ENCODE data around the gene CAMK2A.

Gene CAMK2A

DNA sequence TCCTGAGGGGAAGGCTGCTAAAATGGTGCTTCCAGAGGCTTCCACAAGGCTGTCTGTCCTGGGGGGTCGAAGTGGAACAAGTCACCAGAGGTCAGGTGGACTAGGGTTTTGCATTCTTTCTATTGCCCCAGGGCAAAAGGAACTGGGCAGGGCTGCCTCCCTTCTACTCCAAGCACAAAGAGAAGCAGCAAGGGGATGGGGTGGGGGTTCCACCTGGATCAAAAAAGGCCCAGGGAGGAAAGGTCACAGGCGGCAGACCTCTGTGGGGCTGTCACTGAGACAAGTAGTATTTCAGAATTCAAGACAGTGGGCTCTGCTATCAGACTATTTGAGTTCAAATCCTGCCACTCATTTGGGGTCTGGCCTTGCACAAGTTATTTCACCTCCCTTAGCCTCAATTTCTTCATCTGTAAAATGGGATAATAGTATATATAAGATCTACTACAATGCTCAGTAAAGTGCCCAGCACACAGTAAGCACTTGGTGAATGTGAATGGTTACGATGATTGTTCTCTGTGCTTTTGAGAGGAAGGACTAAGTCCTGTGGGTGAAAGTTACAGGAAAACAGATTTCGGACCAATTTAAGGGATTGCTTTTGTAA is 15.0 kb upstream of the CAMK2A start:
- Histone ChIP-seq H3K36me3 (ENCODE audit: insufficient read depth, low read length) (no peaks in the 10 kb centered on the region), H3K9me3 (ENCODE audit: low read length) (no peaks in the 10 kb centered on the region), H3K9ac (ENCODE audit: low read length) (no peak overlapping the region), H3K4me1 (ENCODE audit: insufficient read depth, low read length) (peaks cover 32% of the 10 kb centered on the region), H3K4me3 (ENCODE audit: low read depth in 1 of 2, low read length in 2 of 2) (no peak overlapping the region), H3K27ac (ENCODE audit: low read depth, low read length) (no peak overlapping the region), H3K27me3 (ENCODE audit: control insufficient read depth in 1 of 2, insufficient read depth in 2 of 2, low read length in 2 of 2) (peaks cover 0 to 12% of the 10 kb centered on the region in 2 donors)

DNA sequence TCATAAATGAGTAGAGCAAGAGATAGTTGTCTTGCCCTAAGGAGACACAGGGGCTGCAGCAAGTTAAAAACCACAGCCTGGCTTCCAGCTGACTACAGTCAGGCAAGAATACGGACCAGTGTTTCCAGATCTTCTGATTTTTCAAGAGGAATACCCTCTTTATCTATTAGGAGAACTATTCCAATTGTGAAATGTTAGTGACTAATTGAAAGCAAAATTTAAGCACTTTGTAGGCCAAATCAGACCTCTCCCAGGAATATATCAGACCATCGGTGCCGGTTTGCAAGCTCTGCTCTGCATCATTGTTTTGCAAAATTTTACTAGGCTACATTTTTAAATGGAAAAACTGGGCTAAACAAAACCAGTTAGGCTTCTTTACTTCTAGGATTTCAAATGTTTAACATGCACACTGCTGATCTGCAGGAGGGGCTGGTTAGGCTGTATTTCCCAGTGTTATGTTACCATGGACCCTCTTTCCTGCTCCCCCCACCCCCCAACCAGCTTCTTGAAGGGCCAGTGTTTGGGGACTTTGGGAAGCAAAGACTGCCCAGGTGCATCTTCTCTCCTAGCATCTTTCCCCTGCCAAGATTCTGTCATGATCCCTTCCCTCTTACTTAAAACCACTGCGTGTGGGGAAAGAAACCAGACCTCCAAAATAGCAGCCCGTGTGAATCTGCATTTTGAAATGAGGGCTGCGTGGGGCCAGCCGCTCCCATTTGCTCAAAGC is 14.2 kb upstream of the CAMK2A start:
- peaks cover 39% of the 10 kb centered on the region for H3K4me1 ChIP-seq (ENCODE audit: insufficient read depth, low read length)
- H3K36me3 ChIP-seq (ENCODE audit: insufficient read depth, low read length): no peaks in the 10 kb centered on the region
- H3K9ac ChIP-seq (ENCODE audit: low read length): no peak overlapping the region
- peak overlapping the region; percentile 19 for H3K27ac ChIP-seq (ENCODE audit: low read depth, low read length)
- H3K9me3 ChIP-seq (ENCODE audit: low read length): no peaks in the 10 kb centered on the region
- peaks cover 0 to 12% of the 10 kb centered on the region in 2 donors for H3K27me3 ChIP-seq (ENCODE audit: control insufficient read depth in 1 of 2, insufficient read depth in 2 of 2, low read length in 2 of 2)
- no peak overlapping the region for H3K4me3 ChIP-seq (ENCODE audit: low read depth in 1 of 2, low read length in 2 of 2)

- peaks cover 45% of the 10 kb centered on the region for H3K4me1 ChIP-seq (ENCODE audit: insufficient read depth, low read length)
- peak overlapping the region; percentile 19 for H3K27ac ChIP-seq (ENCODE audit: low read depth, low read length)
Measured at GRCh38 chr5:150303070-150303615, 13.6 kb upstream of the CAMK2A start.

DNA sequence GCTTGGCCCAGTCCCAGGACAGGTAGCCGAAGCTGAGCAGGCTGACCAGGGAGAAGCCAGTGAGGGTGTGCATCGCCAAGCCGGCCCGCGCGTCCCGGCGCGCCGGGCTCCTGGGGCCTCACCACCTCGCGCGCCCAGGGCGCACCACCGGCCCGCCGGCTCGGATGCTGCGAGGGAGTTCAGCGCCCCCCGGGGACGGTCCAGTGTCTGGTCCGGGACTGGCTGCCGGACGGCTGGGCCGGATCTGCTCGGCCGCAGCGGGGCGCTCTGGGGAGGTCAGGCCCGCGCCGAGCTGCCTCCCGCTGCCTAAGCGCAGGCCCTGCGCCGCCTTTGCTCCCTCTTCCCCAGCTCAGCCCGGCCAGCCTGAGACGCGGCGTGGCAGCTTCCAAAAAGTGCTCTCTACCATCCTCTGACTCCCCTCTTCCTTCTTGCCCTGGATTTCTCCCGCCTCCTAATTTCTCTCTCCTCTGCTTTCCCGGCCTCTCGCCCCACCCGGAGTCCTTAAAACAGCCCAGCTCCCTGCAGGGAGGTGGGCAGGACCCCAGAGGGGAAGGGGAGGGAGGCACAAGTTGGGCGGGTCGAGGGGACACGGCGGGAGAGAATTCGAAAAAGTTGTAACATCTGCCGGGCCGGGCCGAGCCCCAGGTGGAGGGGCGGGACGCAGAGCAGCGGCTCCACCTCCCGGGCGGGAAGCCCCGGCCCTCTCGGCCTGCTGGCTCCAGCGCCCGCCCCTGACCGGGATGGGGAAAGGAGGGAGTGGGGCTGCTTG is 12.9 kb upstream of the CAMK2A start, which contains the start of gene ARSI:
TSS of gene ARSI (minus strand) at position 605 of the 769 bp plus-strand sequence. CDS start at position 73, 532 bp downstream.
- Histone ChIP-seq H3K9ac (ENCODE audit: low read length) (no peak within 1 kb of the TSS), H3K27ac (ENCODE audit: low read depth, low read length) (peak within 1 kb of the TSS; percentile 19), H3K36me3 (ENCODE audit: insufficient read depth, low read length) (no peaks in the 10 kb centered on the region), H3K9me3 (ENCODE audit: low read length) (no peaks in the 10 kb centered on the region), H3K27me3 (ENCODE audit: control insufficient read depth in 1 of 2, insufficient read depth in 2 of 2, low read length in 2 of 2) (peaks cover 0 to 12% of the 10 kb centered on the region in 2 donors), H3K4me1 (ENCODE audit: insufficient read depth, low read length) (peaks cover 45% of the 10 kb centered on the region), H3K4me3 (ENCODE audit: low read depth in 1 of 2, low read length in 2 of 2) (peak within 1 kb of the TSS; percentile 44)

More at GRCh38 chr5:150303070-150303615, 13.6 kb upstream of the CAMK2A start:
- no peaks in the 10 kb centered on the region for H3K36me3 ChIP-seq (ENCODE audit: insufficient read depth, low read length)
- no peak overlapping the region for H3K9ac ChIP-seq (ENCODE audit: low read length)
- peaks cover 0 to 12% of the 10 kb centered on the region in 2 donors for H3K27me3 ChIP-seq (ENCODE audit: control insufficient read depth in 1 of 2, insufficient read depth in 2 of 2, low read length in 2 of 2)
- H3K9me3 ChIP-seq (ENCODE audit: low read length): no peaks in the 10 kb centered on the region
- no peak overlapping the region for H3K4me3 ChIP-seq (ENCODE audit: low read depth in 1 of 2, low read length in 2 of 2)

GRCh38 chr5:150301901-150302300 is 12.3 kb upstream of the CAMK2A start:
- peaks cover 45% of the 10 kb centered on the region for H3K4me1 ChIP-seq (ENCODE audit: insufficient read depth, low read length)
- no peak overlapping the region for H3K27ac ChIP-seq (ENCODE audit: low read depth, low read length)
- H3K36me3 ChIP-seq (ENCODE audit: insufficient read depth, low read length): no peaks in the 10 kb centered on the region
- H3K4me3 ChIP-seq (ENCODE audit: low read depth in 1 of 2, low read length in 2 of 2): peak overlapping the region in 1 of 2 donors; percentile 44
- no peak overlapping the region for H3K9ac ChIP-seq (ENCODE audit: low read length)
- H3K9me3 ChIP-seq (ENCODE audit: low read length): no peaks in the 10 kb centered on the region
- peaks cover 0 to 12% of the 10 kb centered on the region in 2 donors for H3K27me3 ChIP-seq (ENCODE audit: control insufficient read depth in 1 of 2, insufficient read depth in 2 of 2, low read length in 2 of 2)

DNA sequence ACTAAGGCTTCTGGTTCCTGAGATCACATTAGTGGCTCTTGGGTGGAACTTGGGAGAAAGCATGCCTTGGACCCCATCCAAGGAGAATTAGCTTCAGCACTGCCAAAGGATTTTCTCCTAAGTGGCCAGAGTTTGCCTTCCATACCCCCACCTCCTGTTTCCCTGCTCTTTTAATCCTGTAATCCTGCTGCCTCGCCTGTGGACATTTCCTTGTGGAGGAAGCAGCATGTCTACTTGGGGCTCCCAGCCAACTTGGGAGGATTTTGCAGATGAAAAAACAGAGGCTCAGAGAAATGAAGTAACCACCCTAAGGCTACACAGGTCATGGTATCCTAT is 11.6 kb upstream of the CAMK2A start:
- H3K9ac ChIP-seq (ENCODE audit: low read length): no peak overlapping the region
- peaks cover 0 to 12% of the 10 kb centered on the region in 2 donors for H3K27me3 ChIP-seq (ENCODE audit: control insufficient read depth in 1 of 2, insufficient read depth in 2 of 2, low read length in 2 of 2)
- no peaks in the 10 kb centered on the region for H3K9me3 ChIP-seq (ENCODE audit: low read length)
- H3K36me3 ChIP-seq (ENCODE audit: insufficient read depth, low read length): no peaks in the 10 kb centered on the region
- H3K4me3 ChIP-seq (ENCODE audit: low read depth in 1 of 2, low read length in 2 of 2): no peak overlapping the region
- peaks cover 45% of the 10 kb centered on the region for H3K4me1 ChIP-seq (ENCODE audit: insufficient read depth, low read length)
- H3K27ac ChIP-seq (ENCODE audit: low read depth, low read length): peak overlapping the region; percentile 27

- H3K36me3 ChIP-seq (ENCODE audit: insufficient read depth, low read length): no peaks in the 10 kb centered on the region
- peaks cover 45% of the 10 kb centered on the region for H3K4me1 ChIP-seq (ENCODE audit: insufficient read depth, low read length)
- peak overlapping the region; percentile 27 for H3K27ac ChIP-seq (ENCODE audit: low read depth, low read length)
- H3K27me3 ChIP-seq (ENCODE audit: control insufficient read depth in 1 of 2, insufficient read depth in 2 of 2, low read length in 2 of 2): peaks cover 0 to 12% of the 10 kb centered on the region in 2 donors
- no peaks in the 10 kb centered on the region for H3K9me3 ChIP-seq (ENCODE audit: low read length)
- H3K9ac ChIP-seq (ENCODE audit: low read length): no peak overlapping the region
- no peak overlapping the region for H3K4me3 ChIP-seq (ENCODE audit: low read depth in 1 of 2, low read length in 2 of 2)
Measured at GRCh38 chr5:150300496-150301169, 11.1 kb upstream of the CAMK2A start.

GRCh38 chr5:150299571-150300327 is 10.2 kb upstream of the CAMK2A start:
- H3K9me3 ChIP-seq (ENCODE audit: low read length): no peaks in the 10 kb centered on the region
- H3K27ac ChIP-seq (ENCODE audit: low read depth, low read length): no peak overlapping the region
- H3K27me3 ChIP-seq (ENCODE audit: control insufficient read depth in 1 of 2, insufficient read depth in 2 of 2, low read length in 2 of 2): peaks cover 0 to 12% of the 10 kb centered on the region in 2 donors
- no peak overlapping the region for H3K9ac ChIP-seq (ENCODE audit: low read length)
- peaks cover 45% of the 10 kb centered on the region for H3K4me1 ChIP-seq (ENCODE audit: insufficient read depth, low read length)
- H3K36me3 ChIP-seq (ENCODE audit: insufficient read depth, low read length): no peaks in the 10 kb centered on the region
- H3K4me3 ChIP-seq (ENCODE audit: low read depth in 1 of 2, low read length in 2 of 2): no peak overlapping the region

DNA sequence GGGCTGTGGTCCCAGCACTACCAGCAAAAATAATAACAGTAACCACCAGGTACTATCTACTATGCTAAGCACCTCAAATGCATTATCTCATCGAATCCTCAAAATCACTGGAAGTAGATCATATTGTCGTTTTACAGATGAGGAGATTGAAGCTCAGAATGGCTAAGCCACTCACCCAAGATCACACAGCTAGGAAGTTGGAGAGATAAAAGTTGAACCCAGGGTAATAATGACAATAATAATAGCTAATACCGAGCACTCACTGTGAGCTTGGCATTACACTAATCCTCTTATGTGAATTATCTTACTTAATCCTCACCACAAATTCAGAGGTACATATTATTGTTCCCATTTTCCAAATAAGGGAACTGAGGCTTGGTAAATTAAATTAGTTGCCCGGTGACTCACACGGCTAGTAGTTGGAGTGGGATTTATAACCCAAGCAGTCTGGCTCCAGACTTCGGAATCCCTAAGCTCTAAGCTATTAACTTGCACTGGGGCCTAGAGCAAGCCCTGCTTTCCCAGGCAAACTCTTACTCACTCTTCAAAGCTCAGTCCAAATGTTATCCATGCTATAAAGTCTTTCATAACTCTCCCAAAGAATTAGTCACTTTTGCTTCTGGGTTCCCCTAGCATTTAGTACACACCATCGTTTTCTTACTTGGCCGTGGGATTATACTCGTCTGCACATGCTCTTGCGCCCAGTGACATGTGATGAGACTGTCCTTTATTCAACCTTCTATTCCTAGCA is 9.3 kb upstream of the CAMK2A start:
- Histone ChIP-seq H3K9me3 (ENCODE audit: low read length) (no peaks in the 10 kb centered on the region), H3K4me3 (ENCODE audit: low read depth in 1 of 2, low read length in 2 of 2) (no peak overlapping the region), H3K36me3 (ENCODE audit: insufficient read depth, low read length) (no peaks in the 10 kb centered on the region), H3K27me3 (ENCODE audit: control insufficient read depth in 1 of 2, insufficient read depth in 2 of 2, low read length in 2 of 2) (peaks cover 0 to 12% of the 10 kb centered on the region in 2 donors), H3K4me1 (ENCODE audit: insufficient read depth, low read length) (peaks cover 38% of the 10 kb centered on the region), H3K27ac (ENCODE audit: low read depth, low read length) (no peak overlapping the region), H3K9ac (ENCODE audit: low read length) (no peak overlapping the region)

Measured in muscle layer of colon (tissue), 2 donors.